HCT116 (cell line): Measurements from ENCODE around the gene FAH.

Source experiments
- CTCF ChIP-seq, 3 experiments: fragments of 200-600 bp in 1 of 3; sonication (generic) in 1 of 3; IDR thresholded peaks in 2 of 3; conservative IDR thresholded peaks in 1 of 3; 2 replicates each; pipeline ENCODE4 v1.5.1; 2012 to 2017; ENCODE audit warnings: low read depth in 2 of 3, low read length in 2 of 3, antibody characterized with exemption in 1 of 3, borderline replicate concordance in 1 of 3, control low read depth in 1 of 3, mild to moderate bottlenecking in 1 of 3, mixed read lengths in 1 of 3, mixed run types in 1 of 3, moderate library complexity in 1 of 3; ENCODE audit not compliant: insufficient read depth in 1 of 3
- EZH2phosphoT487 ChIP-seq: fragments of 200-600 bp; IDR thresholded peaks from 2 replicates; pipeline ENCODE4 v1.6.1; 2018; ENCODE audit warnings: antibody characterized with exemption, borderline replicate concordance
- MAX ChIP-seq: IDR thresholded peaks from 2 replicates; pipeline ENCODE4 v1.6.1; 2012
- POLR2A ChIP-seq: IDR thresholded peaks from 2 replicates; pipeline ENCODE4 v1.7.0; 2011; ENCODE audit warnings: borderline replicate concordance; ENCODE audit not compliant: insufficient read depth, insufficient read length; ENCODE audit errors: extremely low read depth
- POLR2AphosphoS5 ChIP-seq: IDR thresholded peaks from 2 replicates; pipeline ENCODE4 v1.6.1; 2011; ENCODE audit warnings: mild to moderate bottlenecking, low read depth, low read length, moderate library complexity
- RAD21 ChIP-seq: IDR thresholded peaks from 2 replicates; pipeline ENCODE4 v1.6.1; 2012; ENCODE audit warnings: low read depth, mild to moderate bottlenecking
- REST ChIP-seq: IDR thresholded peaks from 2 replicates; pipeline ENCODE4 v1.6.1; 2012; ENCODE audit warnings: low read depth
- ZNF274 ChIP-seq: fragments of 200-500 bp; sonication (Bioruptor generic); IDR thresholded peaks from 2 replicates; pipeline ENCODE4 v1.6.1; 2014; ENCODE audit warnings: mild to moderate bottlenecking, low read depth, low read length, inconsistent platforms

GRCh38 chr15:80168421-80168820 lies 15.6 kb downstream of the FAH start:
- no peak for TF ChIP-seq CTCF (IDR thresholded peaks at IDR 0.05 in 2 of 3, conservative IDR thresholded peaks at IDR 0.05 in 1 of 3; ENCODE audit: borderline replicate concordance in 1 of 3, insufficient read depth in 1 of 3, low read depth in 2 of 3, low read length in 2 of 3)
- TF ChIP-seq POLR2AphosphoS5, result no peak
- no peak for TF ChIP-seq ZNF274
- TF ChIP-seq RAD21, result no peak
- TF ChIP-seq MAX, result no peak
- no peak for TF ChIP-seq POLR2A
- no peak for TF ChIP-seq EZH2phosphoT487
- no peak for TF ChIP-seq REST
